SK-N-SH (cell line): ENCODE results near the gene HMGXB4. TPM values are rescaled to one million over a fixed set of nuclear protein-coding genes. Genes with fewer than 3 reads are reported as not detected.

Source experiments
- CTCF ChIA-PET: fragments of 300-600, 350-600 bp; formaldehyde crosslinking; extraction: SDS; loops from one replicate; lab custom pipeline; 2021; lab: Yijun Ruan, JAX
- POLR2A ChIA-PET: fragments of 350-600 bp; sonication (Branson Sonifier 250); formaldehyde crosslinking; extraction: SDS; loops from one replicate; lab custom pipeline; 2020; ENCODE audit warnings: antibody characterized with exemption, inconsistent platforms; lab: Yijun Ruan, JAX
- DNase-seq: peaks from one replicate; pipeline ENCODE4 v3.0.0; 2012
- H2AFZ ChIP-seq: fragments of 200-600 bp; sonication (generic); 2 replicates; pipeline ENCODE4 v1.8.1; 2016; ENCODE audit warnings: antibody characterized with exemption, mild to moderate bottlenecking, low read depth
- H3F3A ChIP-seq: fragments of 200-600 bp; sonication (generic); replicated peaks from 2 replicates; pipeline ENCODE3; 2016; ENCODE audit warnings: antibody characterized with exemption, mild to moderate bottlenecking; ENCODE audit not compliant: insufficient read depth
- H3K27ac ChIP-seq, 2 experiments: fragments of 200-500 bp in 1 of 2; fragments of 200-600 bp in 1 of 2; sonication (Bioruptor generic) in 1 of 2; sonication (generic), shearing (Covaris generic) in 1 of 2; 2 replicates each; pipeline versions ENCODE4 v1.5.1 to v1.6.1; 2014 to 2016; ENCODE audit warnings: low read depth in 2 of 2, inconsistent platforms in 1 of 2, low read length in 1 of 2, mild to moderate bottlenecking in 1 of 2, mixed read lengths in 1 of 2
- H3K27me3 ChIP-seq: fragments of 200-600 bp; sonication (generic), shearing (Covaris generic); 2 replicates; pipeline ENCODE4 v1.6.1; 2016; ENCODE audit warnings: mixed run types; ENCODE audit not compliant: insufficient read depth
- H3K36me3 ChIP-seq, 2 experiments: fragments of 200-500 bp in 1 of 2; fragments of 200-600 bp in 1 of 2; sonication (Bioruptor generic) in 1 of 2; sonication (generic) in 1 of 2; replicated peaks in 1 of 2; 2 replicates each; pipeline versions ENCODE3 to v1.5.1; 2014 to 2016; ENCODE audit warnings: low read length in 1 of 2, mild to moderate bottlenecking in 1 of 2; ENCODE audit not compliant: insufficient read depth in 2 of 2, control insufficient read depth in 1 of 2
- H3K4me1 ChIP-seq, 2 experiments: fragments of 200-500 bp in 1 of 2; fragments of 200-600 bp in 1 of 2; sonication (Bioruptor generic) in 1 of 2; sonication (generic), shearing (Covaris generic) in 1 of 2; 2 replicates each; pipeline versions ENCODE4 v1.5.1 to v1.6.1; 2014 to 2016; ENCODE audit warnings: low read depth in 1 of 2, low read length in 1 of 2, mixed run types in 1 of 2; ENCODE audit not compliant: insufficient read depth in 2 of 2, control insufficient read depth in 1 of 2
- H3K4me2 ChIP-seq: fragments of 200-600 bp; sonication (generic), shearing (Covaris generic); 2 replicates; pipeline ENCODE4 v1.6.1; 2017; ENCODE audit warnings: mixed run types
- H3K4me3 ChIP-seq, 2 experiments: fragments of 200-500 bp in 1 of 2; fragments of 200-600 bp in 1 of 2; sonication (Bioruptor generic) in 1 of 2; sonication (generic), shearing (Covaris generic) in 1 of 2; 2 replicates each; pipeline versions ENCODE4 v1.5.1 to v1.8.1; 2014 to 2016; ENCODE audit warnings: low read depth in 2 of 2, inconsistent platforms in 1 of 2, low read length in 1 of 2, mild to moderate bottlenecking in 1 of 2, mixed read lengths in 1 of 2, moderate library complexity in 1 of 2
- H3K79me2 ChIP-seq: fragments of 200-600 bp; sonication (generic); 2 replicates; pipeline ENCODE4 v1.8.1; 2017; ENCODE audit warnings: mild to moderate bottlenecking; ENCODE audit not compliant: insufficient read depth
- H3K9ac ChIP-seq: fragments of 200-600 bp; sonication (generic); 2 replicates; pipeline ENCODE4 v1.6.1; 2017; ENCODE audit warnings: mixed run types
- H3K9me2 ChIP-seq: fragments of 200-600 bp; sonication (generic); 2 replicates; pipeline ENCODE4 v1.6.1; 2017; ENCODE audit warnings: mixed run types
- H3K9me3 ChIP-seq: fragments of 200-600 bp; sonication (generic); 2 replicates; pipeline ENCODE4 v1.6.1; 2017; ENCODE audit warnings: mixed run types, mild to moderate bottlenecking, moderate library complexity
- H4K20me1 ChIP-seq: fragments of 200-600 bp; sonication (generic); 2 replicates; pipeline ENCODE4 v1.6.1; 2017; ENCODE audit warnings: mild to moderate bottlenecking, mixed run types; ENCODE audit not compliant: insufficient read depth
- CTCF ChIP-seq: fragments of 200-600 bp; sonication (generic); IDR thresholded peaks from 2 replicates; pipeline ENCODE4 v1.6.1; 2017; ENCODE audit warnings: antibody characterized with exemption, mild to moderate bottlenecking, moderate library complexity
- ELF1 ChIP-seq: IDR thresholded peaks from 2 replicates; pipeline ENCODE4 v1.4.0; 2012
- EP300 ChIP-seq, 2 experiments: IDR thresholded peaks; 2 replicates each; pipeline versions ENCODE4 v1.4.0 to v1.6.1; 2012; ENCODE audit warnings: borderline replicate concordance in 1 of 2, low read depth in 1 of 2, low read length in 1 of 2
- FOSL2 ChIP-seq: IDR thresholded peaks from 2 replicates; pipeline ENCODE4 v1.4.0; 2012; ENCODE audit warnings: low read depth, mild to moderate bottlenecking, moderate library complexity, borderline replicate concordance
- FOXM1 ChIP-seq: IDR thresholded peaks from 2 replicates; pipeline ENCODE4 v1.4.0; 2012; ENCODE audit warnings: low read depth, mild to moderate bottlenecking
- GABPA ChIP-seq: IDR thresholded peaks from 2 replicates; pipeline ENCODE4 v1.4.0; 2012; ENCODE audit warnings: low read depth, mild to moderate bottlenecking
- JUND ChIP-seq: IDR thresholded peaks from 2 replicates; pipeline ENCODE4 v1.4.0; 2012
- REST ChIP-seq: IDR thresholded peaks from 2 replicates; pipeline ENCODE4 v1.6.1; 2012; ENCODE audit warnings: mild to moderate bottlenecking, low read depth, low read length, moderate library complexity
- RFX5 ChIP-seq: IDR thresholded peaks from 2 replicates; pipeline ENCODE4 v1.6.1; 2012; ENCODE audit warnings: mild to moderate bottlenecking, improper control_type of control experiment, low read length
- SIN3A ChIP-seq: IDR thresholded peaks from 2 replicates; pipeline ENCODE4 v1.6.1; 2012; ENCODE audit warnings: low read depth, mild to moderate bottlenecking, low read length, moderate library complexity, borderline replicate concordance
- TAF1 ChIP-seq: IDR thresholded peaks from 2 replicates; pipeline ENCODE4 v1.6.1; 2012; ENCODE audit warnings: low read depth, mild to moderate bottlenecking, low read length, moderate library complexity, borderline replicate concordance
- TCF12 ChIP-seq: IDR thresholded peaks from 2 replicates; pipeline ENCODE4 v1.4.0; 2012
- USF1 ChIP-seq: IDR thresholded peaks from 2 replicates; pipeline ENCODE4 v1.4.0; 2012; ENCODE audit warnings: low read depth, borderline replicate concordance
- USF2 ChIP-seq: fragments of 150-350 bp; IDR thresholded peaks from 2 replicates; pipeline ENCODE4 v1.6.1; 2017; ENCODE audit warnings: antibody characterized with exemption, low read length, low read depth, borderline replicate concordance
- ZBTB33 ChIP-seq: IDR thresholded peaks from 2 replicates; pipeline ENCODE4 v1.4.0; 2012; ENCODE audit warnings: low read depth, borderline replicate concordance
- WGBS: methylation state at CpG from one replicate; pipeline ENCODE4 v1.1.6; 2017; ENCODE audit warnings: low lambda C conversion rate; 5-methylcytosine and 5-hydroxymethylcytosine counted together
- polyA plus RNA-seq, 3 experiments: library from polyadenylated mRNA; depleted of rRNA; stranded (reverse); fragments of >200 nt; gene quantifications; 2 replicates each; pipeline ENCODE4 v1.2.3, GENCODE V29; 2012

The HMGXB4 gene
- polyA plus RNA-seq, 1 of the 3 experiments (the other 2 are of a cell fraction), result 16.5 TPM

- Histone ChIP-seq H3K4me1 (peaks cover 5 to 14% of the 10 kb centered on the region in 2 experiments; a peak in 3 of 4 replicates), H3K9me3 (no peaks in the 10 kb centered on the region)
- TF ChIP-seq USF1, result no peak
- TF ChIP-seq, all 33 proteins: peak for 0
- CTCF ChIA-PET, result interaction anchor here (0.7 kb wide), 1 partner anchor 81 kb away, joined by 3 read pairs; no protein-coding TSS in a partner anchor
- H3K79me2 ChIP-seq, result peaks cover 8% of the 10 kb centered on the region; the same call in 1 of the 2 replicates
- H3K4me3 ChIP-seq, result no peak overlapping the region
- no peak overlapping the region for H3K4me2 ChIP-seq
- no peaks in the 10 kb centered on the region for H3K9me2 ChIP-seq
- no peak overlapping the region for H3K9ac ChIP-seq
- H3K27ac ChIP-seq, result no peak overlapping the region
- H4K20me1 ChIP-seq, result peaks cover 3% of the 10 kb centered on the region; the same call in 1 of the 2 replicates
- WGBS, result 81% methylated on average over 10 of the region's 12 CpGs
- peaks cover 0 to 24% of the 10 kb centered on the region in 2 experiments for H3K36me3 ChIP-seq
- no peak for DNase-seq
- H3K27me3 ChIP-seq, result no peaks in the 10 kb centered on the region
- H2AFZ ChIP-seq, result no peak overlapping the region
- POLR2A ChIA-PET, result no interaction called here
- H3F3A ChIP-seq, result no peaks in the 10 kb centered on the region
Observed at GRCh38 chr22:35317680-35318290, 60.5 kb downstream of the HMGXB4 start.

GRCh38 chr22:35318346-35319215 lies 61.3 kb downstream of the HMGXB4 start:
- ChIA-PET POLR2A (no interaction called here), CTCF (interaction anchor here (0.7 kb wide), 2 partner anchors 13 to 80 kb away, joined by 3 read pairs; no protein-coding TSS in a partner anchor)
- Histone ChIP-seq H2AFZ (no peak overlapping the region), H3K36me3 (peaks cover 0 to 32% of the 10 kb centered on the region in 2 experiments), H3K79me2 (peaks cover 6% of the 10 kb centered on the region; the same call in 1 of the 2 replicates), H3K9me2 (no peaks in the 10 kb centered on the region), H3K27me3 (no peaks in the 10 kb centered on the region), H3K27ac (no peak overlapping the region), H3K9me3 (no peaks in the 10 kb centered on the region), H4K20me1 (no peaks in the 10 kb centered on the region; the same call in 1 of the 2 replicates), H3K4me1 (peaks cover under 1 to 6% of the 10 kb centered on the region in 2 experiments; a peak in 2 of 4 replicates), H3K4me2 (no peak overlapping the region), H3F3A (no peaks in the 10 kb centered on the region), H3K4me3 (no peak overlapping the region), H3K9ac (no peak overlapping the region)
- no peak for DNase-seq
- WGBS, result 90% methylated on average over 18 of the region's 24 CpGs
- TF ChIP-seq GABPA, result no peak
- TF ChIP-seq RFX5, result no peak
- no peak for TF ChIP-seq REST
- TF ChIP-seq ZBTB33, result no peak
- TF ChIP-seq FOXM1, result no peak
- TF ChIP-seq EP300 (IDR thresholded peaks at IDR 0.05; ENCODE audit: borderline replicate concordance in 1 of 2, low read depth in 1 of 2, low read length in 1 of 2), result no peak
- TF ChIP-seq CTCF, result no peak
- TF ChIP-seq SIN3A, result no peak
- no peak for TF ChIP-seq TAF1
- TF ChIP-seq ELF1, result no peak
- no peak for TF ChIP-seq USF2
- no peak for TF ChIP-seq TCF12
- no peak for TF ChIP-seq FOSL2
- TF ChIP-seq JUND, result no peak
